GM12892 (cell line): ENCODE data around the gene ANKH.

ENCODE experiments used
- POLR2A ChIP-seq: IDR thresholded peaks from 2 replicates; pipeline ENCODE4 v1.6.1; 2011; ENCODE audit warnings: low read depth, low read length, control low read depth
- POLR2AphosphoS5 ChIP-seq: IDR thresholded peaks from 2 replicates; pipeline ENCODE4 v1.6.1; 2011; ENCODE audit warnings: low read depth, low read length, control low read depth
- TAF1 ChIP-seq: IDR thresholded peaks from 2 replicates; pipeline ENCODE4 v1.6.1; 2011; ENCODE audit warnings: low read depth, mild to moderate bottlenecking, control low read depth, low read length, borderline replicate concordance

DNA sequence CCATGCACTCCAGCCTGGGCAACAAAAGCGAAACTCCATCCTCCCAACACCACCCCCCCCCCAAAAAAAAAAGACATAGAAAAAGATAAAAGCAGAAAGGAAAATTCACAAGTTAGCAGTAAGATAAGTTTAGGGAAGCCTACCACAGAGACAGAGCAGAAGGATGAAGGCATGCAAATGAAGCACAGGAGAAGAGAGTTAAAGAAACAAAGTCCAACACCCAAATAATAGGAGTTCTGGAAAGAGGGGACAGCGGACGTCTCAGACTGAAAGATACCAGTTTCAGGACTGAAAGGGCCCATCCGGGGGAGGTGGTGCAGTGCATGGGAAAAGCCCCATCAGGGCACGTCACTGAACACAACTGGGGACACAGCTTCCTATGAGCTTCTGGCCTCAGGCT lies 152.8 kb downstream of the ANKH start:
- no peak for TF ChIP-seq TAF1
- no peak for TF ChIP-seq POLR2A
- TF ChIP-seq POLR2AphosphoS5, result no peak
